Stimulated activated CD8-positive, alpha-beta memory T cell treated with anti-CD3 and anti-CD28 coated beads, Interleukin-7, amount 100 ng/mL, for 48 hours (primary cell): ENCODE measurements around the gene NARS2.
"Not testable (repeated sequence)": the region's sequence is repeated elsewhere in the genome, so short reads cannot be mapped to it uniquely, and the experiment has no call there.

Experiments
- DNase-seq, 2 donors: peaks; one replicate each; pipeline ENCODE4 v3.0.0-alpha.2; 2020; ENCODE audit warnings: low read depth in 1 of 2; ENCODE audit errors: extremely low read depth in 1 of 2

NARS2 gene

GRCh38 chr11:78574386-78575381 is at the start of gene NARS2:
Gene NARS2, minus strand, starts transcription at chr11:78574864. Its CDS starts 376 bp downstream, at chr11:78574488.
- peak; percentile 93 to 97 for DNase-seq

- no peak for DNase-seq
These were observed 48.0 kb upstream of the NARS2 start for GRCh38 chr11:78622666-78623065.

- no peak for DNase-seq
These were observed 45.5 kb upstream of the NARS2 start for GRCh38 chr11:78620159-78620558.

GRCh38 chr11:78615724-78616123 is 41.1 kb upstream of the NARS2 start:
- no peak for DNase-seq

- no peak for DNase-seq
These were observed 38.7 kb upstream of the NARS2 start for GRCh38 chr11:78613378-78613813.

- no peak for DNase-seq
These were observed 38.2 kb upstream of the NARS2 start for GRCh38 chr11:78612721-78613377.

- not testable (repeated sequence) for DNase-seq
These were observed 34.7 kb upstream of the NARS2 start for GRCh38 chr11:78609321-78609720.

- no peak for DNase-seq
These were observed 33.0 kb upstream of the NARS2 start for GRCh38 chr11:78607696-78608095.

- no peak for DNase-seq
These were observed 32.0 kb upstream of the NARS2 start for GRCh38 chr11:78606667-78607066.

- DNase-seq: no peak
These were observed 30.6 kb upstream of the NARS2 start for GRCh38 chr11:78605296-78605695.

- DNase-seq: no peak
These were observed 29.1 kb upstream of the NARS2 start for GRCh38 chr11:78603792-78604191.

- not testable (repeated sequence) for DNase-seq
These were observed 28.1 kb upstream of the NARS2 start for GRCh38 chr11:78602771-78603170.

- DNase-seq: not testable (repeated sequence)
These were observed 26.4 kb upstream of the NARS2 start for GRCh38 chr11:78601066-78601465.

GRCh38 chr11:78597579-78597978 is 22.9 kb upstream of the NARS2 start:
- DNase-seq: not testable (repeated sequence)

- DNase-seq: no peak
These were observed 20.9 kb upstream of the NARS2 start for GRCh38 chr11:78595436-78596130.

GRCh38 chr11:78594814-78595213 is 20.1 kb upstream of the NARS2 start:
- DNase-seq: no peak

- no peak for DNase-seq
These were observed 13.9 kb upstream of the NARS2 start for GRCh38 chr11:78588517-78588916.

GRCh38 chr11:78587446-78587845 is 12.8 kb upstream of the NARS2 start:
- DNase-seq: no peak

GRCh38 chr11:78586452-78587046 is 11.9 kb upstream of the NARS2 start:
- DNase-seq: no peak

GRCh38 chr11:78583889-78584288 is 9.2 kb upstream of the NARS2 start:
- no peak for DNase-seq

- no peak for DNase-seq
These were observed 2.8 kb upstream of the NARS2 start for GRCh38 chr11:78577495-78577894.
